ENCODE data around the gene GPR161.

The GPR161 gene

GRCh38 chr1:168106274-168106673 lies 30.5 kb downstream of the GPR161 start:
- H3K9me3 ChIP-seq (ENCODE audit: control insufficient read depth, insufficient read depth, low read length), result no peaks in the 10 kb centered on the region
- no peaks in the 10 kb centered on the region for H3K36me3 ChIP-seq (ENCODE audit: insufficient read depth, low read length)
- peaks cover 3% of the 10 kb centered on the region; the same call in 1 of the 2 replicates for H3K4me1 ChIP-seq (ENCODE audit: insufficient read depth, low read length)
- no peak overlapping the region for H3K9ac ChIP-seq (ENCODE audit: low read depth, low read length)

GRCh38 chr1:168105846-168106245 lies 30.9 kb downstream of the GPR161 start:
- no peaks in the 10 kb centered on the region for H3K36me3 ChIP-seq (ENCODE audit: insufficient read depth, low read length)
- no peaks in the 10 kb centered on the region for H3K9me3 ChIP-seq (ENCODE audit: control insufficient read depth, insufficient read depth, low read length)
- no peak overlapping the region for H3K9ac ChIP-seq (ENCODE audit: low read depth, low read length)
- H3K4me1 ChIP-seq (ENCODE audit: insufficient read depth, low read length), result peaks cover 3% of the 10 kb centered on the region; the same call in 1 of the 2 replicates

- H3K4me1 ChIP-seq (ENCODE audit: insufficient read depth, low read length), result peaks cover 3% of the 10 kb centered on the region; the same call in 1 of the 2 replicates
- H3K9me3 ChIP-seq (ENCODE audit: control insufficient read depth, insufficient read depth, low read length), result no peaks in the 10 kb centered on the region
- no peaks in the 10 kb centered on the region for H3K36me3 ChIP-seq (ENCODE audit: insufficient read depth, low read length)
- no peak overlapping the region for H3K9ac ChIP-seq (ENCODE audit: low read depth, low read length)
These were observed 32.2 kb downstream of the GPR161 start for GRCh38 chr1:168104535-168104934.

GRCh38 chr1:168102487-168102886 lies 34.2 kb downstream of the GPR161 start:
- Histone ChIP-seq H3K36me3 (ENCODE audit: insufficient read depth, low read length) (no peaks in the 10 kb centered on the region), H3K9me3 (ENCODE audit: control insufficient read depth, insufficient read depth, low read length) (no peaks in the 10 kb centered on the region), H3K4me1 (ENCODE audit: insufficient read depth, low read length) (peaks cover 2% of the 10 kb centered on the region; the same call in 1 of the 2 replicates), H3K9ac (ENCODE audit: low read depth, low read length) (no peak overlapping the region)

GRCh38 chr1:168101336-168101735 lies 35.4 kb downstream of the GPR161 start:
- Histone ChIP-seq H3K4me1 (ENCODE audit: insufficient read depth, low read length) (no peaks in the 10 kb centered on the region; the same call in 1 of the 2 replicates), H3K9ac (ENCODE audit: low read depth, low read length) (no peak overlapping the region), H3K9me3 (ENCODE audit: control insufficient read depth, insufficient read depth, low read length) (no peaks in the 10 kb centered on the region), H3K36me3 (ENCODE audit: insufficient read depth, low read length) (no peaks in the 10 kb centered on the region)

- Histone ChIP-seq H3K36me3 (ENCODE audit: insufficient read depth, low read length) (no peaks in the 10 kb centered on the region), H3K9me3 (ENCODE audit: control insufficient read depth, insufficient read depth, low read length) (no peaks in the 10 kb centered on the region), H3K4me1 (ENCODE audit: insufficient read depth, low read length) (no peaks in the 10 kb centered on the region), H3K9ac (ENCODE audit: low read depth, low read length) (no peak overlapping the region)
These were observed 36.3 kb downstream of the GPR161 start for GRCh38 chr1:168100315-168101002.

GRCh38 chr1:168099337-168099801 lies 37.4 kb downstream of the GPR161 start:
- no peaks in the 10 kb centered on the region for H3K36me3 ChIP-seq (ENCODE audit: insufficient read depth, low read length)
- H3K9me3 ChIP-seq (ENCODE audit: control insufficient read depth, insufficient read depth, low read length), result no peaks in the 10 kb centered on the region
- no peak overlapping the region for H3K9ac ChIP-seq (ENCODE audit: low read depth, low read length)
- H3K4me1 ChIP-seq (ENCODE audit: insufficient read depth, low read length), result no peaks in the 10 kb centered on the region

- no peak overlapping the region for H3K9ac ChIP-seq (ENCODE audit: low read depth, low read length)
- H3K36me3 ChIP-seq (ENCODE audit: insufficient read depth, low read length), result no peaks in the 10 kb centered on the region
- no peaks in the 10 kb centered on the region for H3K9me3 ChIP-seq (ENCODE audit: control insufficient read depth, insufficient read depth, low read length)
- H3K4me1 ChIP-seq (ENCODE audit: insufficient read depth, low read length), result no peaks in the 10 kb centered on the region
These were observed 38.0 kb downstream of the GPR161 start for GRCh38 chr1:168098534-168099320.

- Histone ChIP-seq H3K36me3 (ENCODE audit: insufficient read depth, low read length) (no peaks in the 10 kb centered on the region), H3K4me1 (ENCODE audit: insufficient read depth, low read length) (no peaks in the 10 kb centered on the region), H3K9me3 (ENCODE audit: control insufficient read depth, insufficient read depth, low read length) (no peaks in the 10 kb centered on the region), H3K9ac (ENCODE audit: low read depth, low read length) (no peak overlapping the region)
These were observed 38.7 kb downstream of the GPR161 start for GRCh38 chr1:168097921-168098528.

- H3K9ac ChIP-seq (ENCODE audit: low read depth, low read length), result no peak overlapping the region
- no peaks in the 10 kb centered on the region for H3K4me1 ChIP-seq (ENCODE audit: insufficient read depth, low read length)
- no peaks in the 10 kb centered on the region for H3K36me3 ChIP-seq (ENCODE audit: insufficient read depth, low read length)
- no peaks in the 10 kb centered on the region for H3K9me3 ChIP-seq (ENCODE audit: control insufficient read depth, insufficient read depth, low read length)
These were observed 40.2 kb downstream of the GPR161 start for GRCh38 chr1:168096296-168097165.

- Histone ChIP-seq H3K9ac (ENCODE audit: low read depth, low read length) (no peak overlapping the region), H3K36me3 (ENCODE audit: insufficient read depth, low read length) (no peaks in the 10 kb centered on the region), H3K4me1 (ENCODE audit: insufficient read depth, low read length) (no peaks in the 10 kb centered on the region), H3K9me3 (ENCODE audit: control insufficient read depth, insufficient read depth, low read length) (no peaks in the 10 kb centered on the region)
These were observed 41.3 kb downstream of the GPR161 start for GRCh38 chr1:168095476-168095875.

GRCh38 chr1:168093616-168094015 lies 43.1 kb downstream of the GPR161 start:
- Histone ChIP-seq H3K36me3 (ENCODE audit: insufficient read depth, low read length) (no peaks in the 10 kb centered on the region), H3K4me1 (ENCODE audit: insufficient read depth, low read length) (no peaks in the 10 kb centered on the region), H3K9me3 (ENCODE audit: control insufficient read depth, insufficient read depth, low read length) (no peaks in the 10 kb centered on the region), H3K9ac (ENCODE audit: low read depth, low read length) (no peak overlapping the region)

GRCh38 chr1:168092566-168093355 lies 44.0 kb downstream of the GPR161 start:
- no peaks in the 10 kb centered on the region for H3K36me3 ChIP-seq (ENCODE audit: insufficient read depth, low read length)
- no peaks in the 10 kb centered on the region for H3K9me3 ChIP-seq (ENCODE audit: control insufficient read depth, insufficient read depth, low read length)
- no peak overlapping the region for H3K9ac ChIP-seq (ENCODE audit: low read depth, low read length)
- no peaks in the 10 kb centered on the region for H3K4me1 ChIP-seq (ENCODE audit: insufficient read depth, low read length)

Measured in ES-I3 (cell line).